Neuronal stem cell (in vitro differentiated cells): ENCODE results near the gene FAM111A.

Experiments used
- DNase-seq: peaks from one replicate; pipeline ENCODE4 v3.0.0-alpha.2; 2013; ENCODE audit warnings: low spot score
- H2AFZ ChIP-seq: one replicate; pipeline ENCODE4 v1.6.1; 2013; ENCODE audit warnings: mild to moderate bottlenecking, low read length, inconsistent platforms
- H2AK5ac ChIP-seq: 2 replicates; pipeline ENCODE4 v1.6.1; 2013; ENCODE audit warnings: low read depth, mild to moderate bottlenecking, inconsistent platforms, low read length, moderate library complexity, mixed read lengths
- H2BK120ac ChIP-seq: 2 replicates; pipeline ENCODE4 v1.6.1; 2013; ENCODE audit warnings: low read depth, mild to moderate bottlenecking, inconsistent platforms, low read length, moderate library complexity, mixed read lengths
- H2BK12ac ChIP-seq: one replicate; pipeline ENCODE4 v1.6.1; 2013; ENCODE audit warnings: low read length, inconsistent platforms
- H2BK15ac ChIP-seq: 2 replicates; pipeline ENCODE4 v1.6.1; 2013; ENCODE audit warnings: mild to moderate bottlenecking, low read length, inconsistent platforms, mixed read lengths
- H2BK5ac ChIP-seq: one replicate; pipeline ENCODE4 v1.6.1; 2013; ENCODE audit warnings: inconsistent platforms, mild to moderate bottlenecking, low read length, moderate library complexity
- H3K14ac ChIP-seq: one replicate; pipeline ENCODE4 v1.6.1; 2013; ENCODE audit warnings: low read length, inconsistent platforms
- H3K18ac ChIP-seq: 2 replicates; pipeline ENCODE4 v1.6.1; 2013; ENCODE audit warnings: low read length, inconsistent platforms
- H3K23ac ChIP-seq: 2 replicates; pipeline ENCODE4 v1.6.1; 2013; ENCODE audit warnings: low read depth, mild to moderate bottlenecking, mixed read lengths, low read length, inconsistent platforms; ENCODE audit not compliant: poor library complexity
- H3K27ac ChIP-seq: replicated peaks from 3 replicates; pipeline ENCODE4 v1.5.1; 2013; ENCODE audit warnings: low read length, inconsistent platforms
- H3K27me3 ChIP-seq, 3 experiments: 2 replicates each; pipeline ENCODE4 v1.6.1; 2013; ENCODE audit warnings: low read length in 3 of 3, mild to moderate bottlenecking in 2 of 3, inconsistent platforms in 1 of 3, low read depth in 1 of 3, mixed read lengths in 1 of 3, moderate library complexity in 1 of 3; ENCODE audit not compliant: control insufficient read depth in 3 of 3, insufficient read depth in 3 of 3
- H3K36me3 ChIP-seq, 2 donors: replicated peaks in 1 of 2; 2 replicates each; pipeline ENCODE4 v1.6.1; 2013; ENCODE audit warnings: low read length in 2 of 2; ENCODE audit not compliant: control insufficient read depth in 2 of 2, insufficient read depth in 2 of 2
- H3K4ac ChIP-seq: 2 replicates; pipeline ENCODE4 v1.6.1; 2013; ENCODE audit warnings: inconsistent platforms, mild to moderate bottlenecking, low read length, moderate library complexity
- H3K4me1 ChIP-seq, 2 donors: 1 replicate in 1 of 2; 2 replicates in 1 of 2; pipeline ENCODE4 v1.6.1; 2013; ENCODE audit warnings: low read length in 2 of 2, low read depth in 1 of 2; ENCODE audit not compliant: control insufficient read depth in 2 of 2, insufficient read depth in 1 of 2
- H3K4me2 ChIP-seq: one replicate; pipeline ENCODE4 v1.6.1; 2013; ENCODE audit warnings: mild to moderate bottlenecking, low read length, inconsistent platforms; ENCODE audit not compliant: insufficient read depth, poor library complexity, severe bottlenecking
- H3K4me3 ChIP-seq, 2 donors: 2 replicates each; pipeline ENCODE4 v1.5.1; 2013; ENCODE audit warnings: low read length in 2 of 2, mild to moderate bottlenecking in 2 of 2, inconsistent platforms in 1 of 2, moderate library complexity in 1 of 2
- H3K79me1 ChIP-seq: one replicate; pipeline ENCODE4 v1.6.1; 2013; ENCODE audit warnings: low read depth, mild to moderate bottlenecking, inconsistent platforms, low read length, moderate library complexity
- H3K9ac ChIP-seq: one replicate; pipeline ENCODE4 v1.6.1; 2013; ENCODE audit warnings: mild to moderate bottlenecking, low read depth, low read length, inconsistent platforms; ENCODE audit not compliant: poor library complexity
- H3K9me3 ChIP-seq, 2 donors: replicated peaks in 1 of 2; 2 replicates each; pipeline versions ENCODE3 to v1.6.1; 2013; ENCODE audit warnings: low read length in 2 of 2, mild to moderate bottlenecking in 2 of 2, inconsistent platforms in 1 of 2, low read depth in 1 of 2, mixed read lengths in 1 of 2, moderate library complexity in 1 of 2; ENCODE audit not compliant: control insufficient read depth in 2 of 2, insufficient read depth in 1 of 2
- H4K8ac ChIP-seq: one replicate; pipeline ENCODE4 v1.6.1; 2013; ENCODE audit warnings: low read depth, mild to moderate bottlenecking, inconsistent platforms, low read length, moderate library complexity
- H4K91ac ChIP-seq: one replicate; pipeline ENCODE4 v1.6.1; 2013; ENCODE audit warnings: low read length, low read depth, mild to moderate bottlenecking, inconsistent platforms; ENCODE audit not compliant: poor library complexity
- WGBS, 2 donors: extraction: QIAGEN DNeasy Blood & Tissue Kit; methylation state at CpG; one replicate each; pipeline ENCODE4 v1.1.7; 2013; ENCODE audit warnings: missing lambda C conversion rate in 2 of 2, mixed read lengths in 1 of 2; ENCODE audit not compliant: insufficient read length in 2 of 2, insufficient replicate concordance in 1 of 2; ENCODE audit errors: extremely low coverage in 2 of 2; 5-methylcytosine and 5-hydroxymethylcytosine counted together

Gene FAM111A

GRCh38 chr11:59191890-59192289 is 49.2 kb downstream of the FAM111A start:
- Histone ChIP-seq H3K79me1 (peaks cover under 1% of the 10 kb centered on the region), H3K27ac (no peak overlapping the region), H3K4me3 (no peak overlapping the region), H3K36me3 (peaks cover 80 to 100% of the 10 kb centered on the region in 2 donors), H3K9me3 (peaks cover 8 to 20% of the 10 kb centered on the region in 2 donors), H2AK5ac (no peak overlapping the region), H2BK5ac (no peak overlapping the region), H3K14ac (no peak overlapping the region), H2BK120ac (no peak overlapping the region), H4K8ac (no peak overlapping the region), H3K18ac (no peak overlapping the region), H3K23ac (no peak overlapping the region), H2AFZ (no peak overlapping the region), H4K91ac (no peak overlapping the region), H3K4me1 (peaks cover 0 to 2% of the 10 kb centered on the region in 2 donors), H3K4me2 (no peak overlapping the region), H3K4ac (no peak overlapping the region), H3K27me3 (no peaks in the 10 kb centered on the region), H3K9ac (no peak overlapping the region), H2BK15ac (no peak overlapping the region), H2BK12ac (no peak overlapping the region)
- no peak for DNase-seq
- no CpG with 5 or more reads among the region's 8 CpGs for WGBS, 2 donors

DNA sequence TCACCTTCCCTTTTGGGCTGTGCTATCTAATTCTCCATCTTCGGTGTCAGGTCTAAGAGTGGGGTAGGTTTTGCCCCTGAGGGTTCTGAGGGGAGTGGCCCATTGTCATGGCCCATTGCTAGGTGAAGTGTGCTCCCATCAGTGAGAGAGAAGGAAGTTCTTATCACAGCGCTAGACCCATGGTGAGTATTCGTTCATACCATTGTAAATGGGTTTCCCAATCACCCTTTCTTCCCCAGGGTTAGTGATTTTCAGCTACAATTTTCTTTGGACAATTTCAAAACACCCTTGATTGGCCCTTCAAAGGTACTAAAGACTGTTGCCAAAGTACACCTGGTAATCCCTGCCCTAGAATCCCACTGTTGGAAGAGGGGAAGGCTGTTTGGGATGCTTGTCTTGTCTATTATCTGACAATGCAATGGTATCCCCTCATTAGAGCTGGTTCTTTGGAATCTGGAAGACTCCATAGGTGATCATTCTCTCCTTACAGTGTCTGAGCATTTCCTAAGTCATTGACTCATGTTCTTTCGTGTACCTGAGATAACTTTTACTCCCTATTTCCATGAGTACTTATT is 49.9 kb downstream of the FAM111A start:
- Histone ChIP-seq H3K23ac (no peak overlapping the region), H3K27ac (no peak overlapping the region), H3K18ac (no peak overlapping the region), H3K4me1 (peaks cover 0 to 5% of the 10 kb centered on the region in 2 donors), H3K79me1 (no peaks in the 10 kb centered on the region), H4K8ac (no peak overlapping the region), H2BK15ac (no peak overlapping the region), H2BK12ac (no peak overlapping the region), H3K9me3 (peaks cover 8 to 20% of the 10 kb centered on the region in 2 donors), H2BK5ac (no peak overlapping the region), H3K4me3 (no peak overlapping the region), H4K91ac (no peak overlapping the region), H3K36me3 (peaks cover 76 to 100% of the 10 kb centered on the region in 2 donors), H3K4me2 (no peak overlapping the region), H3K14ac (no peak overlapping the region), H3K4ac (no peak overlapping the region), H2AFZ (no peak overlapping the region), H2BK120ac (no peak overlapping the region), H3K9ac (no peak overlapping the region), H3K27me3 (no peaks in the 10 kb centered on the region), H2AK5ac (no peak overlapping the region)
- no CpG with 5 or more reads among the region's 4 CpGs for WGBS, 2 donors
- DNase-seq = no peak

GRCh38 chr11:59193587-59194130 is 51.0 kb downstream of the FAM111A start:
- Histone ChIP-seq H3K18ac (no peak overlapping the region), H3K4me1 (peaks cover 0 to 11% of the 10 kb centered on the region in 2 donors), H3K36me3 (peaks cover 70 to 100% of the 10 kb centered on the region in 2 donors), H4K91ac (no peak overlapping the region), H3K4ac (no peak overlapping the region), H3K27me3 (no peaks in the 10 kb centered on the region), H3K27ac (no peak overlapping the region), H3K79me1 (no peaks in the 10 kb centered on the region), H3K9me3 (peaks cover 8 to 20% of the 10 kb centered on the region in 2 donors), H3K14ac (no peak overlapping the region), H2BK12ac (no peak overlapping the region), H3K4me3 (no peak overlapping the region), H3K23ac (no peak overlapping the region), H2AK5ac (no peak overlapping the region), H2BK15ac (no peak overlapping the region), H2BK120ac (no peak overlapping the region), H3K4me2 (no peak overlapping the region), H2AFZ (no peak overlapping the region), H2BK5ac (no peak overlapping the region), H3K9ac (no peak overlapping the region), H4K8ac (no peak overlapping the region)
- no CpG with 5 or more reads among the region's 10 CpGs for WGBS, 2 donors
- no peak for DNase-seq

DNA sequence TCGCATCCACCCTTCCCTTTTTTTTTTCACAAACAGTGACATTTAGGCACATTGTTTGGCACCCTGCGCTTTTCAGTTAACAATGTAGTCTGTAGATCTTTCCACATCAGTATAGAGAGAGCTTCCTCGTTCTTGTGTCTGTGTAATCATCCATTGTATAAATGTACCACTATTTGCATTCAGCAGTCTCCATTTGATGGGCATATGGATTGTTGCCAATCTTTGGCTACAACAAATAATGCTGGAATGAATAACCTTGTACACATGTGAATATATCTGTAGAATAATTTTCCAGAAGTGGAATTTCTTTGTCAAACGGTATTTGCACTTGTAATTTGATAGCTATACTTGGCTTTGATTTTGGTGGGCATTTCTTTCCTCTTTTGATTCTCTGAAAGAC is 52.9 kb downstream of the FAM111A start:
- H3K4me2 ChIP-seq = no peak overlapping the region
- H3K4me3 ChIP-seq = no peak overlapping the region
- no peak overlapping the region for H3K18ac ChIP-seq
- H2AK5ac ChIP-seq = no peak overlapping the region
- no peak overlapping the region for H4K8ac ChIP-seq
- H3K27me3 ChIP-seq = no peaks in the 10 kb centered on the region
- H3K79me1 ChIP-seq = no peaks in the 10 kb centered on the region
- H3K9me3 ChIP-seq = peaks cover 8 to 20% of the 10 kb centered on the region in 2 donors
- no peak overlapping the region for H2BK120ac ChIP-seq
- no peak overlapping the region for H2BK12ac ChIP-seq
- no peak overlapping the region for H2BK5ac ChIP-seq
- no peak overlapping the region for H3K27ac ChIP-seq
- no peak overlapping the region for H3K9ac ChIP-seq
- H4K91ac ChIP-seq = no peak overlapping the region
- no peak for DNase-seq
- peaks cover 0 to 14% of the 10 kb centered on the region in 2 donors for H3K4me1 ChIP-seq
- no peak overlapping the region for H2BK15ac ChIP-seq
- H2AFZ ChIP-seq = no peak overlapping the region
- peaks cover 66 to 100% of the 10 kb centered on the region in 2 donors for H3K36me3 ChIP-seq
- WGBS, 2 donors = no CpG with 5 or more reads among the region's 4 CpGs
- H3K14ac ChIP-seq = no peak overlapping the region
- no peak overlapping the region for H3K4ac ChIP-seq
- no peak overlapping the region for H3K23ac ChIP-seq
